Activated T-cell treated with anti-CD3 and anti-CD28 coated beads for 24 hours (primary cell): ENCODE measurements around the gene ATRN.
"Not testable (repeated sequence)": the region's sequence is repeated elsewhere in the genome, so short reads cannot be mapped to it uniquely, and the experiment has no call there.

Experiments
- DNase-seq: peaks from one replicate; pipeline ENCODE4 v3.0.0-alpha.2; 2020; ENCODE audit warnings: low read depth

Gene ATRN

DNA sequence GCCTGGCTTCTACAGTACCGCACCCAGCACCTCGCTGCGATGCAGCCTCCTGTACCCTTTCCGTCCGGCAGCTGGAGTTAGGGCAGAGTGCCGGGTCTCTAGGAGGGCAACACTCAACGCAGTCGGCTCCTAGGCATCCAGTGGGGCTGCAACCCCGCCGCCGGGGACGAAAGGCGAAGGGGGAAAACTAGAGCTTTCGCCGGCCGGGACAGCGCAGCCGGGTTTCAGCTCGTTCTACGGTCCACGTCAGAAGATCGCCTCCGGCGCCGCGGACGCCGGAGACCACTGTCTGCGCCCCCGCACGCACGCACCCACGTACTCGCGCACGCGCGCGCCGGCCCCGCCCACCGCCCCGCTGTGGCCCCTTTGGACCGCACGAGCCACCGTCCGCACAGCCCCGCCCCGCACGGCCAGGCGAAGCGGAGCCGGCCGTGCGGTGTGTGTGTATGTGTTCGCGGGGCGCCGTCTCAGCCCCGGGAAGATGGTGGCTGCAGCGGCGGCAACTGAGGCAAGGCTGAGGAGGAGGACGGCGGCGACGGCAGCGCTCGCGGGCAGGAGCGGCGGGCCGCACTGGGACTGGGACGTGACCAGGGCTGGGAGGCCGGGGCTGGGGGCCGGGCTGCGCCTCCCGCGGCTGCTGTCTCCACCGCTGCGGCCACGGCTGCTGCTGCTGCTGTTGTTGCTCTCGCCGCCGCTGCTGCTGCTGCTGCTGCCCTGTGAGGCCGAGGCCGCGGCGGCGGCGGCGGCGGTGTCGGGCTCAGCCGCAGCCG lies at the start of gene ATRN:
Gene ATRN, plus strand, starts transcription at position 392 of the 770 bp plus-strand sequence. Its CDS starts 90 bp downstream, at position 482.
- DNase-seq, result peak; percentile 87

DNA sequence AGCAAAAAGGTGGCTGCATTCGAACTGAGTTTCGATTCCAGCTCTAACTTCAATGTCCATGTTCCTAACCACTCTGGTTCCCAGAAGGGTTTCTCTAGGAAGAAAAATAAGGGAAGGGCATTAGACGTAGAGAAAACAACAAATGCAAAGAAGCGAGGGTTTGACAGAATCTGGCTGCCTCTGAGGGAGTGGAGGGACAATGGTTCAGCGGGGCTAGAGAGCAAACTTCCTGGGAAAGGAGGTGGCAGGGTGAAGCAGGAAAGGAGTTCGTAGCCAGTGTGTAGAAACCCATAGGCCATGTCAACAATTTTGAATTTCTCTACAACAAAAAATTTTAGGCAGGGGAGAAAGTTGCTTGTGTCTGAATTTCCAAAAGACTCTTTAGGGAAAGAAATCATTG lies 48.8 kb upstream of the ATRN start:
- no peak for DNase-seq

DNA sequence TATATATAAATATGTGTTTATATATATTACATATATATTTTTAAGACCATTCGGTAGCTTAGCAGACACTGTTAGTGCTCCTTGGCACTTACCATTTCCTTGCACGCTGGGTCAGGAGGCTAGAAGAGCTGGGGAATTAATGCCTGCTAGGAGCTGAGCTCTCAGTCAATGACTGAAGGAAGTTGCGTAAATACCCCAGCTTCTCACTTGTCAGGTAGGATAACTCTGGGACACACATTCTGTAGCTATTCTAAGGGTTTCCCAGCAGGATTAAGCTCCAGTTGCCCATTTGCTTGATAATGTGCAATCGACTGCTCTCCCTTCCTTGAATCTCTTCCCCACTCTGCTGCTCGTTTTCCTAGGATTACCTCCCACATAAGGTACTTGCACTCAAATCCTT lies 47.7 kb upstream of the ATRN start:
- no peak for DNase-seq

GRCh38 chr20:3426766-3427165 lies 44.1 kb upstream of the ATRN start:
- DNase-seq, result not testable (repeated sequence)

GRCh38 chr20:3430376-3431069 lies 40.3 kb upstream of the ATRN start:
- DNase-seq, result no peak

DNA sequence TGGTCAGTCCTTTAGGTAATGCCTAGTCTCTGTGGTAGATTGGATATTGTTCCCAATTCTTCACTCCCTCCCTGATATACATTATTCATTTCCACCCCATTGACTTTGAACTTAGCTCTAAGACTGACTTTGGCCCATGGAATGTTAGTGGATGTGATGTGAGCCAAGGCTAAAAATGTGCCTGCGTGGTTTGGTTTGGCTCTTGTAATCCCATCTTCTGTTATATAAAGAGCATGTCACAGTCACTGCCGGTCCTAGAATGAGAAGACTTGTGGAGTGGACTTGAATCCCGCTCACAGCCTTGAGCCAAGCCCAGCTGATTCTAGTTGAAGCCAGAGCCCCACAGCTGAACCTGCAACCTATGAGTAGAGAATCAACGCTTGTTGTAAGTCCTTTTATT lies 39.7 kb upstream of the ATRN start:
- DNase-seq, result no peak

GRCh38 chr20:3432844-3433243 lies 38.0 kb upstream of the ATRN start:
- DNase-seq, result no peak

DNA sequence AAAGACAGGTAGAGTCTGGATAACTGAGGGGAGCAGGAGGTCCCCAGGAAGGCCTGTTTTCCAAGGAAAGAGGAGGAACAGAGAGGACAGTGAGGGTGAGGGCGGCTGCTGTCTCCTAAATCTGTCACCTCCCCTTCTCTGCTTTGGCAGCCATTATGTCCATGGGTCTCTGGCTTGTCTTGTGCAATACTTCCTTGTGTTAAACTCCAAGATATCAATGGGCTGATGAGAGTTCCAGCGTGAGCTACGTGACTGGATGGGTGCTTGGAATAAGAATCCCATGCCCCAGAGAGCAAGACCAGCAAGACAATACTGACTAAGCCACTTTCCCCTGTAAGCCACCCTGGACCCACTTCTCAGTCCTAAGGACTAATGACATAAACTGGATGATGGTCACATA lies 37.1 kb upstream of the ATRN start:
- no peak for DNase-seq

DNA sequence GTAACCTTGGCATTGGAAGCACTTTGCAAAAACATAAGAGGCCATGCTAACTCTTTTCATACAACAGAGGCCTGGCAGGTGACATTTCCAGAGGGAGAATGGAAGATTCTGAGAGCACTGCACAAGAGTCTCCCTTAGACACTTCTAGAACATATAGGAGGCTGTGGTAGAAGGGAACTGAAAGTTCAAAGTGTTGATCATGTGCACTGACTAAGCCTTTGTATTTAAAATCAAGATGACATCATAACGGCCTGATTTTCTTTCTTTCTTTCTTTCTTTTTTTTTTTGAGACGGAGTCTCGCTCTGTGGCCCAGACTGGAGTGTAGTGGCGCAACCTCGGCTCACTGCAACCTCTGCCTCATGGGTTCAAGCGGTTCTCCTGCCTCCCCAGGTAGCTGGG lies 36.6 kb upstream of the ATRN start:
- no peak for DNase-seq

GRCh38 chr20:3436864-3437574 lies 33.8 kb upstream of the ATRN start:
- no peak for DNase-seq

DNA sequence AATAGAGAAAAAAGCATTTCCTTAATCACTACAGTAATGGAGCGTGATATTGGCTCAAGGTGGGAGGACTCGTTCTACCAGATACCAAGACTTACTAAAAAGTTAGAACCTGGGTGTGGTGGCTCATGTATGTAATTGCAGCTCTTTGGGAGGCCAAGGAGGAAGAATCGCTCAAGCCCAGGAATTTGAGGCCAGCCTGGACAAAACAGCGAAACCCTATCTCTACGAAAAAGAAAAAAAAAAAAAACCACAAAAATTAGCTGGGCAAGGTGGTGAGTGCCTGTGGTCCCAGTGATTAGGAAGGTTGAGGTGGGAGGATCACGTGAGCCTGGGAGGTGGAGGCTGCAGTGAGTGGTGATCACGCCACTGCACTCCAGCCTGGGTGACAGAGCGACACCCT lies 24.0 kb upstream of the ATRN start:
- DNase-seq, result no peak

DNA sequence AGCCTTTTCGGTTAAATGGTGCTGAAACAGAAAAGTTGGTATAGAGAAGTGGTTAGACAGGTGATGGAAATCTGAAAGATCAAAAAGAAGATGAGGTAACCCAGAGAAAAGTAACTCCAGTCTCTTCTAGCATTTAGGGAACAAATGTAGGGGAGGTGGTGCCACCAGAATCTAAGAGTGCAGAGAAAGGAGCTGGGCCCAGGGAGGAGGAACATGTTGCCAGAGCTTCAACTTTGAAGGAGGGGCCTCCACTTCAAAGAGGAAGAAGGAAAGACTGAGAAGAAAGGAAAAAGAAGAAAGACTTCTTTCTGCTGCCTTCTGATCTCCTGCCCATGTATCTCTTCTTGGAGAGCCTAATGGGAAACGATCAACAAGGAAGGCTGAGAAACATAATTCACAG lies 23.5 kb upstream of the ATRN start:
- DNase-seq, result no peak

DNA sequence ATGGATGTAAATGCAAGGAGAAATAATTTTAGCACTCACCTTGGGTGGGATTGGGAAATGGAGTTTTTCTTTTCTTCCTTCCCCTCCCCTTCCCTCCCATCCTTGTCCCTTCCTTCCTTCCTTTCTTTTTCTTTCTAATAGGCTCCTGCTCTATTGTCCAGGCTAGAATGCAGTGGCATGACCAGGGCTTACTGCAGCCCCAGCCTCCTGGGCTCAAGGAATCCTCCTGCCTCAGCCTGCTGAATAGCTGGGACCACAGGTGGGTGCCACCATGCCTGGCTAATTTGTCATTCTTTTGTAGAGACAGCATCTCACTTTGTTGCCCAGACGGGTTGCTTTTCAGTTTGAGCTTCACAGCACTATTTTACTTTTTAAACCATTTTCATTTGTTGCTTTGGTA lies 21.5 kb upstream of the ATRN start:
- DNase-seq, result no peak

DNA sequence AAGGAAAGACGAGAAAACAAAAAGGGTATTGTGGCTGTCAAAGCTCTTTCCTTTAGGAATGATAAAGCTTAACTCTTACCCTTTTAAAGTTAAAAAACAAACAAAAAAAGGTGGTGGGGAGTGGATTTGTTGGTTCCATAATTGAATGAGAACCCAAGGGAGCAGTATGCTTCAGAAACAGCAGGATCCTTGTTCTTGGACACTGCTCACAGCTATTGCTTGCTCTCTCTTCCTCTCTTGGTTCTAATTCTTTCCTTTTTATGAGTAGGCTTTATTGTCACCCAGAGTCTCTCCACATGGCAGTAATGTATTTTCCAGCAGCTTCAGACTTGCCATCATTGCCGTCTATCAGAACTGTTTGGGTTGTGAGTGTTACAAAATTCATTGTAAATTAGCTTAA lies 18.7 kb upstream of the ATRN start:
- DNase-seq, result no peak

GRCh38 chr20:3452690-3453089 lies 18.1 kb upstream of the ATRN start:
- DNase-seq, result no peak

GRCh38 chr20:3454831-3455230 lies 16.0 kb upstream of the ATRN start:
- DNase-seq, result no peak

DNA sequence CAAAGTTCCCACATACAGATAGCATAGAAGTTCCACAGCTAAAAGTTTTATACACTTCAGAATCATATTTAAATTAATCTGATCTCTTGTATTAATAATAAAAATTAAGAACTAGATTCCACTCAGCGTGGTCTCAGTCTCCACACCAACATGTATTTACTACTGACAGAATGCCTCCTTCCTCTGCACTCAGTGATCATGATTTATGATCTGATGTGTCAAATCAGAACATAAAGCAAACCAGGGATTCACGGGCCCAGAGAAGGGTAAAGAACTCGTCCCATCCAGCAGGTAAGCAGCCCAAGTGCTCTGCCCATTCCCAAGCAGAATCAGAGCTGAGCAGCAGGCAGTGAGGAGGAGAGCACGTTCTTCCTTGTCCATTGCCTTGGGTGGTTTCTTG lies 14.2 kb upstream of the ATRN start:
- no peak for DNase-seq

DNA sequence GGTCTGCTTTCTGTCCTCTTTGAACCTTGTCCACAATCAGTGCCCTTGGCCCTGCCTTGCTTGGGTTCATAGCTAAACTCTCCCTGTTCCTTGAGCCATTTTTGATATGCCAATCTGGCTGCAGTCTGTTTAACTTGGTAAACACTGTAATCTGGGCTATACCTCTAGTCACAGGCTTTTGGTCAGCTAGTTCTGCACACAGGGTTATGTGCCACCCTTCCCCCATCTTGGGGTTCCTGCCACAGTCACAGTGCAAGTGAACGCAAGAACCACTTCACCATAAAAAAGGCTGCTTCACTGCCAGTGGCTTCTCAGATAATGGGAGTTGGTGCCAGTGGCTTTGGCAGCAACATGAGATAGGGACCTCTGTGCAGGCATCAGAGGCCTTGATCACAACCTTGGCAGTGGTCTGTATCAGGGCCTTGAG lies 10.9 kb upstream of the ATRN start:
- DNase-seq, result no peak

GRCh38 chr20:3461211-3461771 lies 9.5 kb upstream of the ATRN start:
- DNase-seq, result no peak

- no peak for DNase-seq
Measured at GRCh38 chr20:3461911-3462677, 8.7 kb upstream of the ATRN start.

DNA sequence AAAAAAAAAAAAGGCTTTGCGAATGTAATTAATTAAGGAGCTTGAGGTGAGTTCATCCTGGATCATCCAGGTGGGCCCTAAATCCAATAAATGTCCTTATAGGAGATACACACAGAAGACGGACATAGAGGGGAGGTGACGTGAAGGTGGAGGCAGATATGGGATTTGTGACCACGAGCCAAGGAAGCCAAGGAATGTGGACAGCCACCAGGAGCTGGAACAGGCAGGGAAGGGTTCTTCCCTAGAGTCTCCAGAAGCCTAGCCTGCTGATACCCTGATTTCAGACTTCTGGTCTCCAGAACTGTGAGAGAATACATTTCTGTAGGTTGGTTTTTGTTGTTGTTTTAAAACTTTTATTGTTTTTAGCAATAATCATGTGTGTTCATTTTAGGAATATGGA lies 6.7 kb upstream of the ATRN start:
- DNase-seq, result no peak

- DNase-seq, result no peak
Measured at GRCh38 chr20:3465301-3465700, 5.5 kb upstream of the ATRN start.
